Activated naive CD8-positive, alpha-beta T cell treated with anti-CD3 and anti-CD28 coated beads, Interleukin-2, amount 50 U/mL, for 24 hours (primary cell): ENCODE data around the gene RAD17.
A peak's percentile ranks its signal among the peaks of the same experiment; 100 is the strongest.
"Not testable (repeated sequence)": the region's sequence is repeated elsewhere in the genome, so short reads cannot be mapped to it uniquely, and the experiment has no call there.

ENCODE experiments used
- ATAC-seq: fragments of 150-1000 bp; cut with Tn5 transposase; one replicate; pipeline ENCODE4 v1.10.0; 2021
- DNase-seq: peaks from one replicate; pipeline ENCODE4 v3.0.0; 2021
- H3K27ac Mint-ChIP-seq: one replicate; pipeline ENCODE4 v1.8.0; 2021; ENCODE audit warnings: mild to moderate bottlenecking, mixed read lengths
- H3K27me3 Mint-ChIP-seq: one replicate; pipeline ENCODE4 v1.8.0; 2021; ENCODE audit warnings: mixed read lengths
- H3K36me3 Mint-ChIP-seq: one replicate; pipeline ENCODE4 v1.8.0; 2021; ENCODE audit warnings: low read depth, mixed read lengths
- H3K4me1 Mint-ChIP-seq: one replicate; pipeline ENCODE4 v1.8.0; 2021; ENCODE audit warnings: mixed read lengths
- H3K4me3 Mint-ChIP-seq: one replicate; pipeline ENCODE4 v1.8.0; 2021; ENCODE audit warnings: mild to moderate bottlenecking, moderate library complexity, mixed read lengths
- H3K9me3 Mint-ChIP-seq: one replicate; pipeline ENCODE4 v1.8.0; 2021; ENCODE audit warnings: mixed read lengths

RAD17 gene

GRCh38 chr5:69364414-69364813 is 5.2 kb upstream of the RAD17 start:
- no peak for ATAC-seq
- Mint-ChIP-seq H3K27ac (no peak overlapping the region), H3K27me3 (no peaks in the 10 kb centered on the region), H3K4me3 (no peak overlapping the region), H3K36me3 (peaks cover 55% of the 10 kb centered on the region), H3K4me1 (peaks cover 31% of the 10 kb centered on the region), H3K9me3 (no peaks in the 10 kb centered on the region)
- DNase-seq: no peak

- Mint-ChIP-seq H3K36me3 (peaks cover 55% of the 10 kb centered on the region), H3K9me3 (no peaks in the 10 kb centered on the region), H3K4me3 (no peak overlapping the region), H3K4me1 (peaks cover 32% of the 10 kb centered on the region), H3K27me3 (no peaks in the 10 kb centered on the region), H3K27ac (peak overlapping the region; percentile 38)
- DNase-seq (no peak), ATAC-seq (no peak)
Measured at GRCh38 chr5:69364850-69365249, 4.8 kb upstream of the RAD17 start.

GRCh38 chr5:69367697-69368279 is 1.8 kb upstream of the RAD17 start:
- Mint-ChIP-seq H3K4me1 (peaks cover 46% of the 10 kb centered on the region), H3K9me3 (no peaks in the 10 kb centered on the region)

GRCh38 chr5:69368458-69369339 is 919 bp upstream of the RAD17 start:
- Mint-ChIP-seq H3K4me1 (peaks cover 46% of the 10 kb centered on the region), H3K27ac (peak overlapping the region; percentile 98), H3K4me3 (peak overlapping the region; percentile 99), H3K9me3 (no peaks in the 10 kb centered on the region), H3K36me3 (peaks cover 40% of the 10 kb centered on the region), H3K27me3 (no peaks in the 10 kb centered on the region)
- DNase-seq (peak; percentile 19), ATAC-seq (no peak)

More at GRCh38 chr5:69367697-69368279, 1.8 kb upstream of the RAD17 start:
- H3K27me3 Mint-ChIP-seq: no peaks in the 10 kb centered on the region
- peaks cover 46% of the 10 kb centered on the region for H3K36me3 Mint-ChIP-seq
- peak overlapping the region; percentile 99 for H3K4me3 Mint-ChIP-seq
- H3K27ac Mint-ChIP-seq: peak overlapping the region; percentile 98
- DNase-seq (no peak), ATAC-seq (no peak)

GRCh38 chr5:69370335-69370734 is 717 bp downstream of the RAD17 start:
- Mint-ChIP-seq H3K36me3 (peaks cover 31% of the 10 kb centered on the region), H3K4me3 (peak overlapping the region; percentile 99), H3K27ac (peak overlapping the region; percentile 95), H3K4me1 (peaks cover 39% of the 10 kb centered on the region)
- peak; percentile 28 for DNase-seq
- H3K27me3 Mint-ChIP-seq, ATAC-seq, H3K9me3 Mint-ChIP-seq: not testable (repeated sequence)

- peaks cover 23% of the 10 kb centered on the region for H3K36me3 Mint-ChIP-seq
- peaks cover 27% of the 10 kb centered on the region for H3K4me1 Mint-ChIP-seq
- ATAC-seq (no peak), DNase-seq (no peak)
- no peaks in the 10 kb centered on the region for H3K27me3 Mint-ChIP-seq
- no peak overlapping the region for H3K27ac Mint-ChIP-seq
- H3K4me3 Mint-ChIP-seq: no peak overlapping the region
- H3K9me3 Mint-ChIP-seq: no peaks in the 10 kb centered on the region
Measured at GRCh38 chr5:69372394-69372793, 2.8 kb downstream of the RAD17 start.

- DNase-seq: no peak
- ATAC-seq: no peak
- H3K9me3 Mint-ChIP-seq: no peaks in the 10 kb centered on the region
- H3K27ac Mint-ChIP-seq: no peak overlapping the region
- no peak overlapping the region for H3K4me3 Mint-ChIP-seq
- H3K36me3 Mint-ChIP-seq: peaks cover 11% of the 10 kb centered on the region
- peaks cover 14% of the 10 kb centered on the region for H3K4me1 Mint-ChIP-seq
- no peaks in the 10 kb centered on the region for H3K27me3 Mint-ChIP-seq
Measured at GRCh38 chr5:69374911-69375446, 5.4 kb downstream of the RAD17 start.

GRCh38 chr5:69378376-69378775 is 8.8 kb downstream of the RAD17 start:
- no peak overlapping the region for H3K4me3 Mint-ChIP-seq
- H3K4me1 Mint-ChIP-seq: no peaks in the 10 kb centered on the region
- H3K27me3 Mint-ChIP-seq: no peaks in the 10 kb centered on the region
- DNase-seq (no peak), ATAC-seq (no peak)
- no peak overlapping the region for H3K27ac Mint-ChIP-seq
- H3K36me3 Mint-ChIP-seq: peaks cover 20% of the 10 kb centered on the region
- H3K9me3 Mint-ChIP-seq: no peaks in the 10 kb centered on the region

GRCh38 chr5:69404659-69405330 is 35.2 kb downstream of the RAD17 start:
- no peak overlapping the region for H3K4me3 Mint-ChIP-seq
- no peak overlapping the region for H3K27ac Mint-ChIP-seq
- no peaks in the 10 kb centered on the region for H3K4me1 Mint-ChIP-seq
- DNase-seq (no peak), ATAC-seq (no peak)
- no peaks in the 10 kb centered on the region for H3K9me3 Mint-ChIP-seq
- H3K27me3 Mint-ChIP-seq: no peaks in the 10 kb centered on the region
- H3K36me3 Mint-ChIP-seq: peaks cover 37% of the 10 kb centered on the region

- Mint-ChIP-seq H3K36me3 (peaks cover 26% of the 10 kb centered on the region), H3K27me3 (no peaks in the 10 kb centered on the region), H3K4me1 (peaks cover 5% of the 10 kb centered on the region), H3K9me3 (no peaks in the 10 kb centered on the region), H3K27ac (no peak within 1 kb of the TSS), H3K4me3 (peak within 1 kb of the TSS; percentile 45)
- DNase-seq (peak; percentile 46), ATAC-seq (peak; percentile 87)
Measured at GRCh38 chr5:69414885-69415583, 45.4 kb downstream of the RAD17 start, which contains the start of gene MARVELD2. Gene MARVELD2, plus strand, starts transcription at chr5:69415116. Its CDS starts 4,270 bp downstream, at chr5:69419386.

- Mint-ChIP-seq H3K4me3 (peak overlapping the region; percentile 22), H3K9me3 (no peaks in the 10 kb centered on the region), H3K36me3 (peaks cover 26% of the 10 kb centered on the region), H3K27ac (no peak overlapping the region), H3K4me1 (peaks cover 5% of the 10 kb centered on the region), H3K27me3 (no peaks in the 10 kb centered on the region)
- ATAC-seq (no peak), DNase-seq (no peak)
Measured at GRCh38 chr5:69415584-69415958, 46.0 kb downstream of the RAD17 start.

- no peak overlapping the region for H3K4me3 Mint-ChIP-seq
- H3K27me3 Mint-ChIP-seq: no peaks in the 10 kb centered on the region
- ATAC-seq (no peak), DNase-seq (no peak)
- peaks cover 5% of the 10 kb centered on the region for H3K4me1 Mint-ChIP-seq
- H3K27ac Mint-ChIP-seq: no peak overlapping the region
- no peaks in the 10 kb centered on the region for H3K9me3 Mint-ChIP-seq
- peaks cover 26% of the 10 kb centered on the region for H3K36me3 Mint-ChIP-seq
Measured at GRCh38 chr5:69416180-69416579, 46.6 kb downstream of the RAD17 start.

GRCh38 chr5:69416699-69417098 is 47.1 kb downstream of the RAD17 start:
- Mint-ChIP-seq H3K36me3 (peaks cover 22% of the 10 kb centered on the region), H3K27ac (no peak overlapping the region), H3K9me3 (no peaks in the 10 kb centered on the region), H3K4me1 (peaks cover 5% of the 10 kb centered on the region), H3K27me3 (no peaks in the 10 kb centered on the region), H3K4me3 (no peak overlapping the region)
- no peak for DNase-seq
- no peak for ATAC-seq

GRCh38 chr5:69418554-69418953 is 48.9 kb downstream of the RAD17 start:
- Mint-ChIP-seq H3K27me3 (no peaks in the 10 kb centered on the region), H3K4me3 (no peak overlapping the region), H3K9me3 (no peaks in the 10 kb centered on the region), H3K27ac (no peak overlapping the region), H3K36me3 (peaks cover 17% of the 10 kb centered on the region), H3K4me1 (peaks cover 5% of the 10 kb centered on the region)
- ATAC-seq: no peak
- no peak for DNase-seq
